H9 (cell line): ENCODE data around the gene CLCN5. TPM values are rescaled to one million over a fixed set of nuclear protein-coding genes. Genes with fewer than 3 reads are reported as not detected.

Experiments
- DNase-seq: peaks from one replicate; pipeline ENCODE4 v3.0.0-alpha.2; 2017
- H2AFZ ChIP-seq: one replicate; pipeline ENCODE4 v1.6.1; 2013; ENCODE audit warnings: mild to moderate bottlenecking, low read length, control low read depth, moderate library complexity
- H2AK5ac ChIP-seq: 2 replicates; pipeline ENCODE4 v1.6.1; 2013; ENCODE audit warnings: low read length, control low read depth, mixed read lengths; ENCODE audit not compliant: insufficient read length
- H2BK120ac ChIP-seq: one replicate; pipeline ENCODE4 v1.6.1; 2013; ENCODE audit warnings: low read depth, mild to moderate bottlenecking, low read length, control low read depth, inconsistent platforms; ENCODE audit not compliant: poor library complexity, severe bottlenecking
- H2BK12ac ChIP-seq: 2 replicates; pipeline ENCODE4 v1.6.1; 2013; ENCODE audit warnings: low read length, control low read depth, mixed read lengths, low read depth; ENCODE audit not compliant: insufficient read length
- H2BK15ac ChIP-seq: 2 replicates; pipeline ENCODE4 v1.6.1; 2013; ENCODE audit warnings: low read depth, low read length, control low read depth
- H2BK20ac ChIP-seq: one replicate; pipeline ENCODE4 v1.6.1; 2013; ENCODE audit warnings: low read depth, mild to moderate bottlenecking, low read length, control low read depth, inconsistent platforms; ENCODE audit not compliant: poor library complexity, severe bottlenecking
- H2BK5ac ChIP-seq: 2 replicates; pipeline ENCODE4 v1.6.1; 2013; ENCODE audit warnings: low read length, control low read depth, mixed read lengths; ENCODE audit not compliant: insufficient read length
- H3K14ac ChIP-seq: 2 replicates; pipeline ENCODE4 v1.6.1; 2013; ENCODE audit warnings: low read length, control low read depth; ENCODE audit not compliant: insufficient read depth
- H3K18ac ChIP-seq: 2 replicates; pipeline ENCODE4 v1.6.1; 2013; ENCODE audit warnings: low read depth, mild to moderate bottlenecking, mixed read lengths, low read length, control low read depth; ENCODE audit not compliant: insufficient read length
- H3K23ac ChIP-seq: 2 replicates; pipeline ENCODE4 v1.6.1; 2013; ENCODE audit warnings: low read length, control low read depth, mixed read lengths, low read depth; ENCODE audit not compliant: insufficient read length
- H3K23me2 ChIP-seq: 2 replicates; pipeline ENCODE4 v1.6.1; 2013; ENCODE audit warnings: low read depth, mild to moderate bottlenecking, mixed read lengths, low read length, control low read depth; ENCODE audit not compliant: insufficient read length, poor library complexity, severe bottlenecking
- H3K27ac ChIP-seq: 2 replicates; pipeline ENCODE4 v1.5.1; 2013; ENCODE audit warnings: low read length, control low read depth, mixed read lengths, low read depth; ENCODE audit not compliant: insufficient read length
- H3K27me3 ChIP-seq: 2 replicates; pipeline ENCODE4 v1.6.1; 2013; ENCODE audit warnings: low read length, control low read depth, inconsistent platforms; ENCODE audit not compliant: insufficient read depth
- H3K4ac ChIP-seq: 2 replicates; pipeline ENCODE4 v1.6.1; 2013; ENCODE audit warnings: low read depth, mild to moderate bottlenecking, control low read depth, inconsistent platforms, low read length, moderate library complexity
- H3K4me1 ChIP-seq: 2 replicates; pipeline ENCODE4 v1.6.1; 2013; ENCODE audit warnings: low read length, control low read depth, inconsistent platforms; ENCODE audit not compliant: insufficient read depth
- H3K4me2 ChIP-seq: 2 replicates; pipeline ENCODE4 v1.6.1; 2013; ENCODE audit warnings: low read length, control low read depth, mixed read lengths; ENCODE audit not compliant: insufficient read length, insufficient read depth
- H3K56ac ChIP-seq: 2 replicates; pipeline ENCODE4 v1.6.1; 2013; ENCODE audit warnings: low read depth, mild to moderate bottlenecking, mixed read lengths, low read length, control low read depth; ENCODE audit not compliant: insufficient read length
- H3K79me1 ChIP-seq: 2 replicates; pipeline ENCODE4 v1.6.1; 2013; ENCODE audit warnings: low read depth, mild to moderate bottlenecking, moderate library complexity, low read length, control low read depth, inconsistent platforms; ENCODE audit not compliant: insufficient read depth, poor library complexity, severe bottlenecking
- H3K79me2 ChIP-seq: 2 replicates; pipeline ENCODE4 v1.6.1; 2013; ENCODE audit warnings: low read length, control low read depth, inconsistent platforms; ENCODE audit not compliant: insufficient read depth
- H3K9ac ChIP-seq: 2 replicates; pipeline ENCODE4 v1.6.1; 2013; ENCODE audit warnings: low read length, control low read depth, mixed read lengths; ENCODE audit not compliant: insufficient read length; ENCODE audit errors: extremely low read depth
- H3K9me3 ChIP-seq: one replicate; pipeline ENCODE4 v1.6.1; 2013; ENCODE audit warnings: low read depth, low read length, inconsistent platforms; ENCODE audit not compliant: control insufficient read depth
- H3T11ph ChIP-seq: one replicate; pipeline ENCODE4 v1.6.1; 2013; ENCODE audit warnings: mild to moderate bottlenecking, low read length, control low read depth, inconsistent platforms
- H4K20me1 ChIP-seq: one replicate; pipeline ENCODE4 v1.6.1; 2013; ENCODE audit not compliant: control insufficient read depth, insufficient read length, insufficient read depth
- H4K5ac ChIP-seq: 2 replicates; pipeline ENCODE4 v1.6.1; 2013; ENCODE audit warnings: low read depth, mild to moderate bottlenecking, mixed read lengths, low read length, control low read depth; ENCODE audit not compliant: insufficient read length
- H4K8ac ChIP-seq: replicated peaks from 2 replicates; pipeline ENCODE4 v1.6.1; 2013; ENCODE audit warnings: low read length, control low read depth, mixed read lengths, low read depth; ENCODE audit not compliant: insufficient read length
- H4K91ac ChIP-seq: 2 replicates; pipeline ENCODE4 v1.6.1; 2013; ENCODE audit warnings: low read depth, mild to moderate bottlenecking, moderate library complexity, mixed read lengths, low read length, control low read depth; ENCODE audit not compliant: insufficient read length
- H3K27ac Mint-ChIP-seq, 3 experiments: 2 replicates in 2 of 3; 3 replicates in 1 of 3; pipeline ENCODE4 v1.8.0; 2020 to 2021; ENCODE audit warnings: mixed read lengths in 3 of 3, mild to moderate bottlenecking in 1 of 3, moderate library complexity in 1 of 3
- H3K27me3 Mint-ChIP-seq: 2 replicates; pipeline ENCODE4 v1.8.0; 2021; ENCODE audit warnings: low read depth, mild to moderate bottlenecking, moderate library complexity, mixed read lengths
- H3K36me3 Mint-ChIP-seq, 3 experiments: 2 replicates in 2 of 3; 3 replicates in 1 of 3; pipeline ENCODE4 v1.8.0; 2020 to 2021; ENCODE audit warnings: low read depth in 3 of 3, mixed read lengths in 3 of 3; ENCODE audit not compliant: insufficient read depth in 1 of 3
- H3K4me1 Mint-ChIP-seq, 2 experiments: 2 replicates each; pipeline ENCODE4 v1.8.0; 2020; ENCODE audit warnings: mixed read lengths in 2 of 2
- H3K4me3 Mint-ChIP-seq, 2 experiments: 2 replicates in 1 of 2; 3 replicates in 1 of 2; pipeline ENCODE4 v1.8.0; 2020 to 2021; ENCODE audit warnings: mild to moderate bottlenecking in 2 of 2, mixed read lengths in 2 of 2, moderate library complexity in 1 of 2
- H3K9me3 Mint-ChIP-seq, 2 experiments: 2 replicates in 1 of 2; 3 replicates in 1 of 2; pipeline ENCODE4 v1.8.0; 2020; ENCODE audit warnings: mild to moderate bottlenecking in 2 of 2, mixed read lengths in 2 of 2, moderate library complexity in 1 of 2
- CTCF ChIP-seq: fragments of 200-600 bp; sonication (generic); conservative IDR thresholded peaks from 3 replicates; pipeline ENCODE4 v1.8.0; 2021; ENCODE audit warnings: antibody characterized with exemption, mild to moderate bottlenecking
- WGBS: extraction: QIAGEN DNeasy Blood & Tissue Kit; methylation state at CpG from one replicate; pipeline ENCODE4 v1.1.7; 2013; ENCODE audit warnings: missing lambda C conversion rate, low lambda C conversion rate, mixed read lengths; ENCODE audit not compliant: insufficient read length; ENCODE audit errors: extremely low coverage; 5-methylcytosine and 5-hydroxymethylcytosine counted together
- total RNA-seq: library from RNA; stranded (reverse); gene quantifications from 2 replicates; pipeline ENCODE4 v1.2.1, GENCODE V29; 2021

Gene CLCN5
- total RNA-seq, 1 experiment from 2014 or later: 5.9 TPM

DNA sequence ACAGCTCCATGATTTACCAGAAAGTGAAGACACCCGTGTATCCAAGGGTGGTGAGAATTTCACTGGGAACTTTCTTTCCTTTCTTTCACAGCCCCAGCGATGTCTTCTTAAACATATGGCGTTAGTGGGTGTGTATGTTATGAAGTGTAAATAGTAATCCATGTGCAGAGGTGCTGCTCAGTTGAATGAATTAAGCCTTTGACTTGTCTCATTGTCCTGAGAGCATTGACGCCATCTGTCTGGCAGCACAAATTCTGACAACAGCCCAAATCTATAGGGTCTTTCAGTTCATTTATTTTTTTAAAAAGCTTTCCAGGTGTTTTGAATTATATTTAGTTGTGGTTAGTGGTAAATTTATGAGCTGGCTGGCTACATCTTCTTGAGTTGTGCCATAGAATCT, 69.4 kb downstream of the CLCN5 start:
- peaks cover 17% of the 10 kb centered on the region for H3K9me3 ChIP-seq
- no peaks in the 10 kb centered on the region for H3K79me1 ChIP-seq
- no peak overlapping the region for H2BK5ac ChIP-seq
- H3T11ph ChIP-seq: no peak overlapping the region
- H3K4me1 Mint-ChIP-seq: peaks cover 15 to 16% of the 10 kb centered on the region in 2 experiments
- H2BK20ac ChIP-seq: no peak overlapping the region
- H3K9ac ChIP-seq: no peak overlapping the region
- H4K5ac ChIP-seq: no peak overlapping the region
- no peak overlapping the region for H4K91ac ChIP-seq
- H4K8ac ChIP-seq: no peak overlapping the region
- no peak overlapping the region for H3K4me3 Mint-ChIP-seq
- H2BK15ac ChIP-seq: no peak overlapping the region
- H3K27me3 Mint-ChIP-seq: no peaks in the 10 kb centered on the region; the same call in 1 of the 2 replicates
- DNase-seq: no peak
- H3K79me2 ChIP-seq: no peaks in the 10 kb centered on the region
- no peak overlapping the region for H3K23ac ChIP-seq
- H3K14ac ChIP-seq: no peak overlapping the region
- H2AK5ac ChIP-seq: no peak overlapping the region
- H3K18ac ChIP-seq: no peak overlapping the region
- no peak overlapping the region for H2AFZ ChIP-seq
- no peaks in the 10 kb centered on the region for H3K27me3 ChIP-seq
- H4K20me1 ChIP-seq: no peaks in the 10 kb centered on the region
- H2BK12ac ChIP-seq: no peak overlapping the region
- no peak overlapping the region for H3K4me2 ChIP-seq
- H3K23me2 ChIP-seq: no peaks in the 10 kb centered on the region
- no peak overlapping the region for H3K27ac Mint-ChIP-seq
- no peaks in the 10 kb centered on the region; a peak in 1 of 7 replicates for H3K36me3 Mint-ChIP-seq
- no peak for TF ChIP-seq CTCF
- peaks cover 65 to 66% of the 10 kb centered on the region in 2 experiments for H3K9me3 Mint-ChIP-seq
- H3K27ac ChIP-seq: no peak overlapping the region
- H3K4me1 ChIP-seq: no peaks in the 10 kb centered on the region
- H2BK120ac ChIP-seq: no peak overlapping the region
- no peak overlapping the region for H3K4ac ChIP-seq
- no peak overlapping the region for H3K56ac ChIP-seq
- no CpG with 5 or more reads among the region's 4 CpGs for WGBS
